ENCODE measurements around the gene CBX4.
A peak's percentile ranks its signal among the peaks of the same experiment; 100 is the strongest.

Gene CBX4

DNA sequence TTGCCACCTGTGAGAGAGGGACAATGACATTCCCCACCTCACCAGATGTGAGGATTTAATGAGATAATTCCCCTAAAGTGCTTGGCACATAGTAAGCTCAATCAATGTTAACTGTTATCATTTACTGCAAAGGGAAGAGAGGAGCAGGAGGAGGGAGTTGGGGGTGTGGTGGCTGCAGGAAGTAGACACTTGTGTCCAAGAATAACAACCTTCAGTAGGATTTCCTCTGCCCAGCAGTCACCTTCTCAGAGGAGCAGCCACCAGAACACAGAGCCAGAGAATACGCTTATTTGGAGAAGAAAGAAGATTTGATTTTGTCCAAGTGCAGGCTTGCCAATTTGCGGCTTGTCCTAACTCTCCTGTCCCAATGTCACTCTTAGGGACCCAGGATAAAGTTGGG is 10.2 kb downstream of the CBX4 start:
- DNase-seq (ENCODE audit: low read depth), result no peak

DNA sequence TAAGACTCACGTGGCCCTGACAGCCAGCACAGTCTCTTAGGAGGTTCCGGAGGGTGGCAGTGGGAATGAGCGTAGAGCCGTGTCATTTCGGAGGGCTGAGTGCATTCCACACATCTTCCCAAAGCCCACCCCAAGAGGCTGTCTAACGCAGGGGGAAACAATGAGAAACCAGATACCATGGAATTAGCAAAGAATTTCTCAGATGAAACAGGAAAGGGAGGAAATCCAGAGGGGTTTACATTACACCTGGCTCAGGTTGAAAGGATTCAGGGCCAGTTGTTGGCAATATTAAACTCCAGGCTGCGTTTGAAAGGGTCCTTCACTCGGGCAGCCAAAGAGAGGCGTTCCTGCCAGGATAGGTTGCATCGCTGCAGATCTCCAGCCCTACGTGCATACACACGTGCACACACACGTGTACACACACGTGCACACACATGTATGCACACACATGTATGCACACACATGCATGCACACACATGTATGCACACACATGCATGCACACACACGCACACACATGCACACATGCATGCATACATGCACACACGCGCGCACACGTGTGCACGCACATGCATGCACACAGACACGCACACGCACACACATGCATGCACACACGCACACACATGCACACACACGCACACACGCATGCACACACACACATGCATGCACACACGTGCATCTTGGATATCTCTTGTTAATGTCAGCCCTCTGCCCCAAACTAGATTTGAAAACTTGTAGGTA is 12.2 kb downstream of the CBX4 start:
- no peak for DNase-seq (ENCODE audit: low read depth)

DNA sequence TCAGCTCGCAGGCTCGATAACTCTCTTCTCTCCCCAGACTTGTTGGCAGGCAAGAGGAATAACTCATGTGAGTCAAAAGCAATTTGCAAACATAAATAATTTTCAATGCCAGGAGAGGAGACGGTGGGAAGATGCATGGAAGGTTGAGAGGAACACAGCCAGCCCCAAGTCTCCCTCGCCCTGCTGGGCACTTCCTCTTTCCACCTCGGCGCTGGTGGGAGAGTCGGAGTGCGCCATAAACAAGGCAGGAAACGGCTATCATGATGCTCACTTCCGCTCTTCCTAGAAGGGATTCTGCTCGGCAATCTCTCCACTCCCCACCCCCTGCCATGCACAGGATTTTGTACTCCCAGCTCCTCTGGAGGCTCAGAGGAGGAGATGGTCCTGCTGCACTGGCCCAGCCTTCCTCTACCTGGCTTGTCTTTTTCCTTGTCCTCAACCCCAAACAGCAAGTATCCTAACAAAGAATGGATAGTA is 13.0 kb downstream of the CBX4 start:
- no peak for DNase-seq (ENCODE audit: low read depth)

DNA sequence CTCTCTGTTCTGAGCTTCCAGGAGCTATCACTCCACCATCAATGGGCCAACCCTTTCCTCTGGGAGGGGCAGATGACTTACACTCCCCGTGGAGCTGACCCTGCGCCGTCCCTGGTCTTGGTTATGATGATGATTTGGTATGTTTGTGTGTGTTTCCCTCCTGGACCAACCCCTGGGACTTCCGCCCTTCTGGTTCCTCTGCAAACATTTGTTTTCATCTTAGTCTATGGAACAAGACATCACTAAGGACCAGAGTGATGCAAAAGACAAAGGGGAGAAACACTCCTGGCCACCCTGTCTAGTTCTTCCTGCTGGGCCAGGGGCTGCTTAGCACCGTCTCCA is 13.7 kb downstream of the CBX4 start:
- no peak for DNase-seq (ENCODE audit: low read depth)

DNA sequence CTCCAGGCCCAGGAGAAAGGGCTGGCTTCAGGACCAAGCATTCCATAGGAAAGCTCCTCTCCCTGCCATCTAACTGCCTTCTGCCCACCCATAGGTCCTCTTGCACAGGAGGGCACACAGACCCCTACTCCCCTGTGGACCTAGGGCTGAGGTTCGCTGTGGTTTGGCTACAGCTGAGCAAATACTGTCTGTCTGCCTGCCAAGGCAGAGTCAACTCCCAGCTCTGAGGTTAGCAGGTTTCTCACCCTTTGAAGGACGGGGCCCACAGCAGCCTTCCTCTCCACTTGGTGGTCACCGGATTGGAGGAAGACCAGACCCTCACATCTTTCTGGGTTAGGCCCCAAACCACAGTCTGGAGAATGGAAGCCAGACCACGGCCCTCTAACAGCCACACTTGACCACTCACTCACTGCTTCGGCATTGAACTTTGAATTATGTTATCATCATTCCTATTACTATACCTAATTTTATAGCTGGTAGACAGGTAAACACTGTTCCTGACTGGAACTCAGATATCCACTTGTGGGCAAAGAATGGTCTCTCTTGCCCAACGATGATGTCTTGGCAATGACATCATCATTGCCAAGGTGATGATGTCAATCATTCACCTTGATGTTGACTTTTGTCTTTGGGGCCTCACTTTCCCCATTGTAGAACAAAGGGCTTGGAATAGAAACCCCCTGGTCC is 14.2 kb downstream of the CBX4 start:
- no peak for DNase-seq (ENCODE audit: low read depth)

DNA sequence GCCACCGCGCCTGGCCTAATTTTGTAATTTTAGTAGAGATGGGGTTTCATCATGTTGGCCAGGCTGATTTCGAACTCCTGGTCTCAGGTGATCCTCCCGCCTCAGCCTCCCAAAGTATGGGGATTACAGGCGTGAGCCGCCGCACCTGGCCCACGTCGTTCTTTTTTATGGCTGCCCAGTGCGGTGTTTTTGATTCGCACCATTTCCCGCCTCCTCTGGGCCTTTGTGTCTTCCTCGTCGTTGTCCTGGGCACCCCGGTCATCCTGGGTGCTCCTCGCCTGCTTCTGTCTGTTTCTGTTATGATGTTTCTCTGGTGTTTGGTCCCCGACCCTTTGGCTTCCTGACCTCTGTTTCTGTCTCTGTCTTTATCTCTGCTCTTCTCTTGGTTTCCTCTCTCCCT is 15.0 kb downstream of the CBX4 start:
- DNase-seq (ENCODE audit: low read depth), result no peak

DNA sequence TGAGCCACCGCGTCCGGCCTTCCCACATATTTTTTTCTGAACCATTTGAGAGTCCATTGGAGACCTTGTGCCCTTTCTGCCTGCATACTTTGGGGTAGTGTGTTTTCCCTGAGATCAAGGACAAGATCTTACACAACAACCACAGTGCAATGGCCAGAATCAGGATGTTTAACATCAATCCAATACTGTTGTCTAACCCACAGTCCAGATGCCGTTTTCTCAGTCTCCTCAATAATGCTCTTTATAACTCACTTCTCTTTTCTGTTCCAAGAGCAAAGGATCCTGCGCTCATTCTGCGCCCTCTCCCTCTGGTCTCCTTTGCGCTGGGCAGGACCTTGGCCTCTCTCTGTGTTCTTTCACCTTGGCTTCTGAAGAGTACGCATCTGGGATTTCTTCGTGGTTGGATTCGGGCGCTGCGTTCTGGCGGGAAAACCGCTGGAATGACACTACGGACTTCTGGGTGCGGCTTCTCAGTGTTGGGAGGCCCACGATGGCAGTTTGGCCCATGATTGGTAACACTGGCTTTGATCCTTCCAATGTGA is 16.6 kb downstream of the CBX4 start:
- DNase-seq (ENCODE audit: low read depth), result no peak

DNA sequence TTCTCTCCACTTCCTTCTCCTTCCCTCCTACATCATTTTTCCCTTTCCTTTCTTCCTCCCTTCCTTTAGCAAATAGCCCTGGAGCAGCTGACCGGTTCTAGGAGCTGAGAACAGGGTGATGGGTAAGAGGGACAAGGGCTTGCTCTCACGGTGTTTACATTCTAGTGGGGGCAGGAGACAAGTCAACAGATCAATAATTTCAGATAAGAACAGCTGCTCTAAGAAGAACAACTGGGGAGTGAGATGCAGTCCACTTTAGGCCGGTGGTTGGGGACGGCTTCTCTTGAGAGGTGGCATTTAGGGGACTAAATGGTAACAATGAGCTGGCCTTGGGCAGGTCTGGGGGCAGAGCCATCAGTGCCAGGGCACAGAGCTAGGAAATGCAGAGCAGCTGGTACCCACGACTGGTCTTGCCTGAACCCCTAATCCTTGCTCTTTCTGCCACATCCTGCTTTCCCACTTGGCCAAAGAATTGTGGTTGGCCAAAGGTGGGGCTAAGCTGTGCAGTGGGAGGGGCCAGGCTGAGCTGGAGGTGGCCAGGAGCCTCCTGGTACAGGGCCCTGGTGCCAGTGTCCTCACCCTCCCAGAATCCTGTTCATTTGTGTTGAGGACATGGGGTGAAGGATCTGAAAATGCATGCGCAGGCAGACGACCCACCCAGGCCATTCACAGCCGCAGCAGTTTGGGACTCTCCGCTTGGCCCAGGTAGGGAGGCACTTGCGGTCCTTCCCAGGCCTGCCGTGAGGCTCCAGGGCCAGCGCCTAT is 17.7 kb downstream of the CBX4 start:
- DNase-seq (ENCODE audit: low read depth), result no peak

DNA sequence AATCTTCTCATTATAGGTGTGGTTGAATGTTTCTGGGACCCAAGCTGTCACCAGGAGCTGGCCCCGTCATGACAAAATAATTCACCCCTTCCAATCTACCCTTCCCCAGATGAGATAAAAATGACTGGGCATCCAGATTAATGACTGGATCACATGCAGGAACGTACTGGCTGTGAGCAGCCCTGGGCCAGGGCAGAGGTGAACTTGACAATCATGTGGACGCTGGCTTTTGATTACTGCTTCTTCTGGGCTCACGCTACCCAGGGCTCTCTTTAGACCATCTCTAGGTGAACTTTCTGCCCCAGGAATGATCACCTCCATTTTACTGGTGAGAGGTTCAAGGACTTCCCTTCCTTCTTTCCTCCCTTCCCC is 18.3 kb downstream of the CBX4 start:
- no peak for DNase-seq (ENCODE audit: low read depth)

DNA sequence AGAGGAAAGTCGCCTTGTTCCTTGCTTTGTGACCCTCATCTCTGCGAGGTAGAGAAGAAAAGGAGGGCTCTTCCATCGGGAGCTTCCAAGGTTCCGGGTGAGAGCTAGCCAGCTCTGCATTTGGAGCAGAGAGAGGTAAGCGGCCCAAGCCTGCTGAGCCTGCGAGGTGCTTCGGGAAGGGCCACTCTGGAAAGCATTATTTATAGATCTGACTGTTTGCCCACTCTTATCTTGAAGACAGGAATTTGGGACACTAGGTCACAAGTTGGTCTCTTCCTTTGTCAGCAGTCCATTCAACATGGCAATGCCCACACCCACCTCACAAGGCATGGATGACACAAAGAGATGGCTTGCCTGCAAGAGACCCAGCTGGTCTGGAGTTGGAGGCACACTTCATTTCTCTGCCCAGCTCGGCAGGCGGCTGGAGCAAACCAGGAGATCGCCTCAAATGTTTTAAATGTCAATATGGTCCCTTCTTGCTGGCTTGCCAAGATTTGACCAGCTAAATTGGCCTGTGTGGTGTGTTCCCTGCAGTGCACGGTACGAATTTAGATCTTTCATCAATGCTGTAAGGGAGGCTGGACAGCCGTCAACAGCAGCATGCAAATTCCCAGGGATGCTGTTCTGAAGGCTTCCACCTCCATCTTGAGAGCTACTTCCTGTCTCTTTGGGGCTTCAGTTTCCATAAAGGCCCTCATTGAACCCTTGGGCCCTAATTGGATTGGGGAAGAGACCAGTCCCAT is 19.5 kb downstream of the CBX4 start:
- no peak for DNase-seq (ENCODE audit: low read depth)

DNA sequence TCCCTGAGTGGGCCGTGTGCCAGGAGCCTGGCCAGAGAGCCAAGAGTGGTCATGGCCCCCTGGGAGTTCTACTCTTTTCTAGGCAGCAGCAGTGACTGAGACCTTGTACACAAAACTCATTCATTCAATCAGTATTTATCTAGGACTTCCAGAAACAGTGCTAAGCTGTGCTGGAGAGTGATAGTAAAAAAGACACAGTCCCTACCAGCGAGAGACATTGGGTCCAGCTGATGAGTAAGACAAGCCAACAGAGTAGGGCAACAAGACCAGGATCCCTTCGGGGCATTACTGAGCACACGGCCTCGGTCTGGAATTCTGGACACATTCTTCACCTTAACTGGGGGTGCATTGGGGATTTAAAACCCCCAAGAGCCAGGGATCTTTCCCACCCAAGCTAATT is 20.2 kb downstream of the CBX4 start:
- DNase-seq (ENCODE audit: low read depth), result no peak

DNA sequence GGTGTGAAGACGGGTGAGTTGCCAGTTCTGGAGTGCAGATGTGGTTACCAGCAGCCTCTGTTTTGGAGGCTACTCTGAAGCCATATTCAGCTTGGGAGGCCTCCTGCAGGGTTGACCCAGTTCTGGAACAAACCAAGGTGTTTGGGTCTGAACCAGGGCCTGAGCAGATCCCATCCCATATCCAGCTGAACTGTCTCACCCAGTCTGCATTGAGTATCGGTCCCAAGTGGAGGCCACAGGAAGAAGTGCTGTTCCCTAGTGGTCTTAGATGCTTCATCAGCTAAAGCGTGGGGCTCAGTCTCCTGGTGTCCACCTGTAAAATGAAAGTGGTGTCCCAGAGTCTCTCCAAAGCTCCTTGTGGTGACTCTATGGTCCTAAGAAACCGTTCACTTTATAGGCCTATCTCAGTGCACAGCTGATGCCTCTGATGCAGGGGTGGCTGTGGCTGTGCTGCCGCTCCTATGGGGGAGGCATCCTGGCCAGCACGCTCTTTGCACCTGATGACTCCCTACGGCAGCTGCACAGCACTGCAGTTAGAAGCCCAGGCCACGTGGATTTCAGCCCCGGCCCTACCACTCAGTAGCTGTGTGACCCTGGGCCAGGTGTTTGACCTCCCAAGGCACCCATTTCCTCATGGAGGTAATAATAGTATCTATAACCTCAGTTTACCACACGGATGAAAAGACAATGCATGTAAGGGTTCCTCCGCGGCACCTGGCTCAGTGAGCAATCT is 21.0 kb downstream of the CBX4 start:
- DNase-seq (ENCODE audit: low read depth), result no peak

DNA sequence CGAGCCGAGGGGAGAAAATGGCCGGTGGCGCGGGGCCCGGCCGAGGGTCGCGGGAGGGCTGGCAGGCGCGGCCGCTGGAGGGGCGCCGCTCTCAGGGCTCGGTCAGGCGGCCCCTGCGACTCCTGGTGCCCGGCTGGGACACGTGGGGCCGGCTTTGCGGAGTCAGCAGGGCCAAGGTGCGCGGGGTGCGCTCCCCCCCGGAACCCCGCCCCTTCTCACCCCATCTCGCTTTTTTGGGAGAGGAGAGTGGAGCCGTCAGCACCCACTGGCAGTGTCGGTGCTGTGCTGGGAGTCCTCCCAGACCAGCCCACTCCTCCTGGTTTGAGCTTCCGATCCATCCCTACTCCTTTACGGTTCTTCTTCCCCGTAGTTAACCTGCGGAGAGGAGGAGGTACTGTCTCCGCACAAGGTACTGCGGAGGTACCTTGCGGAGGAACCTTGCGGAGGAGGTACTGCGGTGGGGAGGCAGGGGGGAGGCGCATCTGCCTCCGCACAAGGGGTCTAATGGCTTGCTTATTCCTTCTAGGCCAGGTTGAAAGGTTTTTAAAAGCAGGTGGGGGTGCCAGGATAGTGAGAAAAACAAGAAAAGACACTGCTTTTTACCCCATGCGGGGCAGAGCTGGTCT is 23.3 kb downstream of the CBX4 start:
- DNase-seq (ENCODE audit: low read depth), result no peak

DNA sequence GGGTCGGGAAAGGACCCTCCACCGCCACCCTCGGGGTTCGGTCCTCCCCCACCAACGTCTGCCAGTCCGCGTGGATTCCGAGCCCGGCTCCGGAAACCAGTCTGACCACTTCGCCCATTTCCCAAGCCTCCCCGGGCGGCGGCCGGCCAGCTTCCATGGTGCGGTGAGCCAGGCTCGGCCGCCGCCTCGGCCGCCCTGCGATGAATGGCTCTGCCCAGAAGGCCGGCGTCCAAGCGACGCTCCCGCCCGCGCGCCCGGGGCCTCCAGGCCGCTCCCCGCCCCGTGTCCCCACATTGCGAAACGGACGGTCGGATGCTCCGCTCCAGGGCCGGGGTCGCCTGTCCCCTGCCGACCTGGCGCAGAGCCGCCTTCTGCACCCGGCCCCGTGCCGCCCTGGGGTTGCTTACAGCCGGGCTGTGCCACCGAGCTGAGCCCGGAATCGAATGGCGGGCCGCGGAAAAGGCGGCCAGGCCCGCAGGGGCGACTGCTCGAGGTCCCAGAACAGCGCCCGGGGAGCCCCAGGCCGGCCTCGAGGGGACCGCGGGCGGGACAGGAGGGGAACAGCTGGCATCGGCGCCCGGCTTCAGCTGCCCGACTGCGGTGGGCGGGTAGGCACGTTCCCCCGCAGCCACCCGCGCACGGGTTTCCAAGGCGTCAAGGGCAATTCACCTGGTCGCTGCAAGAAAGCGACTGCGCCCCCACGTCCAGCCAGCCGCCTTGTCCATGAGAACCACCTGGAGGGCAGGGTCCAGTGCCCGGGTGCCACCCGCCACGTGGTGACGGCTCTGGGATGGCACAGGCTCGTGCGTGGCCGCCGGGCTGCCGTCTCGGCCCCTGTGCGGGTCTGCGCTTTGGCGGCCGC is 24.0 kb downstream of the CBX4 start:
- peak; percentile 31 for DNase-seq (ENCODE audit: low read depth)

DNA sequence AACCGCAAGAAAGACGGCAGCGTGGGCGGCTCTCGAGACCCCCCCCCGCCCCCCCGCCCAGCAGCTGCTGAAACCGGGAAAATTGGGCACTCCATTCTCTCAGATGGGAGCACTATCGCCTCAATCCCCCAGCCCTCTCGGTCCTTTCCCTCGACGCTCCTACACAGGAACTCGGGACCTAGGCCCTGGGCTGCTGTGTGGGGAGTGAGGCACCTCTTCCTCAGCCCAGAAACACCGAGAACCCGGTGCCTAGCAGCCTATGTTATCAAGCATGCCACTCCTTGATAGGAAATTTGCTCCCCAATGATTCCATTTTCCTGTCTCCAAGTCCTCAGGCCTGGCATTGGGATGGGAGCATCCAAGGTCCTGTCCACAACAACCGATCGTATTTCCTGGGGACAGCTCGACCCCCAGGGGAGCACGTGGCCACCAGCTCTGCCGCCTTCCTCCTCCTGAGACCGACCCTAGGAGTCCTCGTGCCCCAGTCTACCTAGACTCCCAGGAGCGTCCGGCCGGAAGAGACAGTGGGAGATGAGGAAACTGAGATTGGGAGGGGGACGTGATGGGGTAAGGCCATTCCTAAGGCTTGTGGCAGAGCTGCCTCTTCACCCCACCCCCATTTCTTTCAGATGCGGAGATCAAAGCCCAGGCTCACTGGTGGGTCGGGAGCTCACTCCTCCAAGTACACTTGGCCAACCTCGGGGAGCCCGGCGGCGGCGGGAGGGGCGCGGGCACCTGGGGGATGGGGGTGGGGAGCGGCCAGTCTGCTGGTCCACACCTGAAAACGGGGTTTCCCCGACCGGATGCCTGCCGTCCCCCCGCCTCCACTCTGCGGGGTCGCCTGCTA is 24.9 kb downstream of the CBX4 start:
- no peak for DNase-seq (ENCODE audit: low read depth)

DNA sequence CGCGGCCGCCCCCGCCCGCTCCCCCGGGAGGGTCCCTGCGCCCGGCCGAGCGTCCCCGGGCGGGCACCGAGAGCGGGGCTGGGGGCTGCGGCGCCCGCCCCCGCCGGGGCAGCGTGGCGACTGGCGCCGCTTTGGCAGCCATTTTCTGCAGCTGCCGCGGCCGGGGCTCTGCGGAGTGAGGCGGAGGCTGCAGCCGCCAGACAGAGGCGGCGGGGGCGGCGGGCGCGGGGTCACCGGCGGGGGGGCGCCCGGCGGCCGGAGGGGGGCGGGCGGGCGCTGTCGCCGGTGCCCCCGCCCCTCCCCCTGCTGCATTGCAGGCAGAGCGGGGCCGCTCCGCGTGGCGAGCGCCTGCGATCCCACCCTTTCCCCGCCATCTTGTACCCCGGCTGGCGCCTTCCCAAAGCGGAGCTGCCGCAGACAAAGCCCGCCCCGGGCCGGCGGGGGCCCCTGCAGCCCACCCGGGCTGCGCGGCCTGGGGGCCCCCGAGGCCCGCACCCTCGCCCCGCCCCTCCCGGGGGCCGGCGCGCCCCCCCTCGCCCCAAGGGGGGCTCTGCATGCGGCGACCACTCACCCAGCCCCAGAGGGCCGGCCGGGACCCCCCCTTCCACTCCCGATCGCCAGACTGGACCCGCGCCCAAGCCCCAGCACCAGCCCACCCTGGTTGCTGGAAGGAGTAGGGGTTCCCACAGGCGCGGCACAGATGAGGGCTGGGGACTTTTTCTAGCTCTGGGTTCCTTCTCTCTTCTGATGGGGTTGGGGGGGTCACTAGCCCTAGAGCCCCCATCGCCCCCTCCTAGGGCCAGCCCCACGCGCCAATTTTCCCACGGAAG is 25.7 kb downstream of the CBX4 start:
- DNase-seq (ENCODE audit: low read depth), result no peak

DNA sequence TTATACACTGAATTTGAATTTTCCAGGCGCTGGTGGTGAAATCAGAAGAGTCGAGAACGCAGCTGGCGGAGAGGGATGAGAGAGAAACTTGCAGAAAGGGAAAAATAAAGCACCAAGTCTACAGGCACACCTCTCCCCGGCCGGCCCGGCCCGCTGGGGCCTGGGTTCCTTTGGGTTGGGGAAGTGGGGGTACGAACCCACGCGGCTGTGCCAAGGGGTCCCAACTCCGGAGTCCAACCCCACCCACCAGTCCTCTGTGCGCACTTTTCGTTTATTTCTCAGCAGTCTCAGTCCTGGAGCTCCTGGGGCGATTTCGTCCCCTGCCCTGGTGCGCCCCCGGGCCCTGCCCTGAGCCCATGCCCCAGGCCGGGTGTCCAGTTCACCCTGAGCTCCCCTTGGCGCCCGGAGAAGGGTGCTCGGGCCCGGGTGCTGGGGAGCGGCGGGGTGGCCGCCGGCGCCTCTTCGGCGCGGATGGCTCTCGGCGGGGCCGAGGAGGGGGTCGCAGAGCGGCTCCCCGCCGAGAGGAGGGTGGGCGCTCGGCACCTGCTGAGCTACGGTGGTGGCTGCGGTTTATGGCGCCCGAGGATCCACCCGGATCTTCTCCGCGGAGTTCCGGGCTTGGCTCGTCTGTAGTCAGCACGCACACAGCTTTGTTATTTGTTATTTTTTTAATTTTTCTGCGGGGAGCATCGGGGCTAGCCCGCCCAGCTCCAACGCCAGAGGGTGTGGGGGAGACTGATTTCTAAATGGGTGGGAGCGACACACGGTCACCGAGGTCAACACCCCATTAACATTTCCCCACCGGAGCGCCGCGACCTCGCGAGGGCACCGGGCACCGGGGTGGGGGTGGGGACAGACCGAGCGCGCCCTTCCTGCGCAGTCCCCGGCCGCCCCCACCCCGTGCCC is 26.6 kb downstream of the CBX4 start:
- no peak for DNase-seq (ENCODE audit: low read depth)
